Neural crest cell (in vitro differentiated cells): ENCODE results near the gene PTTG1IP2. TPM values are rescaled to one million over a fixed set of nuclear protein-coding genes. Genes with fewer than 3 reads are reported as not detected.

Experiments used
- DNase-seq: peaks from one replicate; pipeline ENCODE4 v3.0.0; 2021; ENCODE audit warnings: low read depth, mixed read lengths, low spot score
- H3K27ac Mint-ChIP-seq: one replicate; pipeline ENCODE4 v1.8.0; 2021; ENCODE audit warnings: mild to moderate bottlenecking, mixed read lengths; ENCODE audit not compliant: unreplicated experiment
- H3K27me3 Mint-ChIP-seq: 2 replicates; pipeline ENCODE4 v1.8.0; 2021; ENCODE audit warnings: low read depth, mild to moderate bottlenecking, mixed read lengths
- H3K36me3 Mint-ChIP-seq: 2 replicates; pipeline ENCODE4 v1.8.0; 2021; ENCODE audit warnings: low read depth, mild to moderate bottlenecking, mixed read lengths
- H3K4me1 Mint-ChIP-seq: 2 replicates; pipeline ENCODE4 v1.8.0; 2021; ENCODE audit warnings: mixed read lengths
- H3K4me3 Mint-ChIP-seq: one replicate; pipeline ENCODE4 v1.8.0; 2021; ENCODE audit warnings: mild to moderate bottlenecking, mixed read lengths
- H3K9me3 Mint-ChIP-seq: 2 replicates; pipeline ENCODE4 v1.8.0; 2021; ENCODE audit warnings: mixed read lengths
- CTCF ChIP-seq: fragments of 200-600 bp; sonication (generic); conservative IDR thresholded peaks from 2 replicates; pipeline ENCODE4 v1.5.0; 2021; ENCODE audit warnings: antibody characterized with exemption, mild to moderate bottlenecking
- total RNA-seq: library from RNA; stranded (reverse); gene quantifications from 2 replicates; pipeline ENCODE4 v1.2.1, GENCODE V29; 2021

The PTTG1IP2 gene
- total RNA-seq, 1 donor from 2014 or later: not detected

- H3K4me1 Mint-ChIP-seq: no peaks in the 10 kb centered on the region
- no peak for TF ChIP-seq CTCF
Measured at GRCh38 chr7:90465816-90466215, 3.6 kb upstream of the PTTG1IP2 start.

GRCh38 chr7:90472805-90473540, 3.5 kb downstream of the PTTG1IP2 start:
- no peak overlapping the region for H3K4me3 Mint-ChIP-seq
- H3K27me3 Mint-ChIP-seq: no peaks in the 10 kb centered on the region
- H3K4me1 Mint-ChIP-seq: peaks cover 4% of the 10 kb centered on the region
- TF ChIP-seq CTCF: no peak
- DNase-seq: no peak
- no peak overlapping the region for H3K27ac Mint-ChIP-seq
- H3K9me3 Mint-ChIP-seq: no peaks in the 10 kb centered on the region
- no peaks in the 10 kb centered on the region for H3K36me3 Mint-ChIP-seq

More at GRCh38 chr7:90465816-90466215, 3.6 kb upstream of the PTTG1IP2 start:
- Mint-ChIP-seq H3K4me3 (no peak overlapping the region), H3K9me3 (peaks cover 14% of the 10 kb centered on the region), H3K27me3 (no peaks in the 10 kb centered on the region), H3K36me3 (peaks cover 12% of the 10 kb centered on the region), H3K27ac (no peak overlapping the region)
- DNase-seq: no peak

GRCh38 chr7:90473814-90474213, 4.4 kb downstream of the PTTG1IP2 start:
- H3K36me3 Mint-ChIP-seq: no peaks in the 10 kb centered on the region
- H3K4me1 Mint-ChIP-seq: peaks cover 10% of the 10 kb centered on the region
- H3K9me3 Mint-ChIP-seq: no peaks in the 10 kb centered on the region
- no peak overlapping the region for H3K4me3 Mint-ChIP-seq
- H3K27me3 Mint-ChIP-seq: no peaks in the 10 kb centered on the region
- no peak for TF ChIP-seq CTCF
- DNase-seq: no peak
- H3K27ac Mint-ChIP-seq: no peak overlapping the region

DNA sequence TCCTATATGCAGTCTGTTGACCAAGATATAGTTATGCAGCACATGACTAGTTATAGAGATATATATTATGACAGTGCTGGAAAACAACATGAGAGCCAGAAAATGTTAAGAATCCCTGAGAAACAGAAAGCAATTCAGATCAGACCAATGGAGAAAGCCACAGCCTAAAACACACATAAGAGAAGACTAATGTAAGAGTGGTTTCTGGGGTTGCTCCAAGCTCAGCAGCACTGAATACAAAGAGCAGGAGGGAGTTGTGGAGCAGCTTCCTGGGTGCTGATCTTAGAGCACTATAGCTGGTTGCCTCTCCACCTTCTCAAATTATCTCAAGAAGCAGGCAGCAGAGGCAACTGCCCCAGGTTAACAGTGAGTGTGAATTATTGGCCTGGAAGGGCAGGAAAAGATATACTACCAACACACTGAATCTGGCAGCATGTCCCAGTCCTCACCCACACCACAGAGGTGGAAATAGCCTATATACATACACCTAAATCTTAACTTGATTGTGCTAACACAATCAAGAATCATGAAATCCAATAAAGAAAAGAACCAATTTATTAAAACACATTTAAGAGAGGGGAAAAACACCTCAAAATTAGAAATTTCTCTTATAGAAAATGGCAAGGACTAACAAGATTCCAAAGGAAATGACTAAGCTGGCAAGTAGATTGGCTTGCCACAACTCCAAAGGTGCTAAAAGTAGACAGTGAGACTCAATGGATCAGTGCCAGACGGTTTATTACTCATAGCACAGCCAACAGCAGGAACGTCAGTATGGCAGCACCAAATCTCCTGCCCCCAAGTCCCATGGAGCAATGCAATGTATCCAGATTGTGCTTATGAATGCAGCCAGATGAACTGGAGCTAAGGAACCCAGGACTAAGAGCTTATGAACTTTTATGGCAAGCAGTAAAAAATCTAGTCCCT, 5.1 kb downstream of the PTTG1IP2 start:
- DNase-seq: no peak
- Mint-ChIP-seq H3K27me3 (no peaks in the 10 kb centered on the region), H3K36me3 (no peaks in the 10 kb centered on the region), H3K27ac (no peak overlapping the region), H3K4me3 (no peak overlapping the region), H3K9me3 (no peaks in the 10 kb centered on the region), H3K4me1 (peaks cover 13% of the 10 kb centered on the region)
- no peak for TF ChIP-seq CTCF

GRCh38 chr7:90483251-90483650, 13.8 kb downstream of the PTTG1IP2 start:
- H3K27me3 Mint-ChIP-seq: no peaks in the 10 kb centered on the region
- no peak for DNase-seq
- no peak overlapping the region for H3K27ac Mint-ChIP-seq
- TF ChIP-seq CTCF: no peak
- no peak overlapping the region for H3K4me3 Mint-ChIP-seq
- no peaks in the 10 kb centered on the region for H3K36me3 Mint-ChIP-seq
- H3K4me1 Mint-ChIP-seq: peaks cover 6% of the 10 kb centered on the region
- H3K9me3 Mint-ChIP-seq: no peaks in the 10 kb centered on the region
